ENCODE results near the gene RASL11A. TPM values are rescaled to one million over a fixed set of nuclear protein-coding genes. Genes with fewer than 3 reads are reported as not detected.
"Not testable (repeated sequence)": the region's sequence is repeated elsewhere in the genome, so short reads cannot be mapped to it uniquely, and the experiment has no call there.

Gene RASL11A
- total RNA-seq, 1 experiment from 2014 or later, result 21.0 TPM

- Histone ChIP-seq H3K4me1 (no peaks in the 10 kb centered on the region), H3K4me3 (ENCODE audit: low read depth, low read length) (no peak overlapping the region), H3K27me3 (replicated peaks; ENCODE audit: control insufficient read depth, insufficient read depth, low read length) (peaks cover 1% of the 10 kb centered on the region; the same call in 1 of the 2 replicates), H3K36me3 (ENCODE audit: control insufficient read depth, insufficient read depth, low read length) (no peaks in the 10 kb centered on the region), H3K9me3 (no peaks in the 10 kb centered on the region)
- ChIA-PET POLR2A (no interaction called here), CTCF (interaction anchor here (1.2 kb wide), 1 partner anchor 25 kb away, joined by 3 read pairs; the partner anchor contains the start of gene RASL11A)
- TF ChIP-seq CTCF (IDR thresholded peaks at IDR 0.05; ENCODE audit: insufficient read depth in 1 of 2, low read depth in 1 of 2, low read length in 1 of 2, severe bottlenecking in 1 of 2, unreplicated experiment in 1 of 2), result no peak
- Mint-ChIP-seq H3K9me3 (ENCODE audit: unreplicated experiment) (no peaks in the 10 kb centered on the region), H3K27ac (ENCODE audit: unreplicated experiment) (no peak overlapping the region), H3K36me3 (ENCODE audit: insufficient read depth, unreplicated experiment) (no peaks in the 10 kb centered on the region), H3K4me1 (ENCODE audit: low read depth, unreplicated experiment) (no peaks in the 10 kb centered on the region), H3K27me3 (ENCODE audit: insufficient read depth, unreplicated experiment) (peaks cover 16% of the 10 kb centered on the region), H3K4me3 (ENCODE audit: unreplicated experiment) (no peak overlapping the region)
- no TSS peak for BruUV-seq (replicated peaks)
- intact Hi-C loops (cut with micrococcal nuclease; ENCODE audit: unreplicated experiment), result no loop called here
- DNase-seq, result no peak
These were observed 25.0 kb downstream of the RASL11A start for GRCh38 chr13:27295660-27296059.

- intact Hi-C loops (cut with micrococcal nuclease; ENCODE audit: unreplicated experiment), result no loop called here
These were observed 25.9 kb downstream of the RASL11A start for GRCh38 chr13:27296496-27296895.

GRCh38 chr13:27298849-27299248, 28.2 kb downstream of the RASL11A start:
- CTCF ChIA-PET, result no interaction called here
- Histone ChIP-seq H3K9me3 (no peaks in the 10 kb centered on the region), H3K4me1 (no peaks in the 10 kb centered on the region), H3K27me3 (replicated peaks; ENCODE audit: control insufficient read depth, insufficient read depth, low read length) (peaks cover 1% of the 10 kb centered on the region), H3K4me3 (ENCODE audit: low read depth, low read length) (no peak overlapping the region), H3K36me3 (ENCODE audit: control insufficient read depth, insufficient read depth, low read length) (no peaks in the 10 kb centered on the region)
- no peak for DNase-seq
- H3K36me3 Mint-ChIP-seq (ENCODE audit: insufficient read depth, unreplicated experiment), result no peaks in the 10 kb centered on the region
- TF ChIP-seq CTCF (IDR thresholded peaks at IDR 0.05; ENCODE audit: insufficient read depth in 1 of 2, low read depth in 1 of 2, low read length in 1 of 2, severe bottlenecking in 1 of 2, unreplicated experiment in 1 of 2), result no peak
- H3K4me1 Mint-ChIP-seq (ENCODE audit: low read depth, unreplicated experiment), result no peaks in the 10 kb centered on the region
- H3K27ac Mint-ChIP-seq (ENCODE audit: unreplicated experiment), result no peak overlapping the region
- H3K27me3 Mint-ChIP-seq (ENCODE audit: insufficient read depth, unreplicated experiment), result peaks cover 16% of the 10 kb centered on the region
- H3K4me3 Mint-ChIP-seq (ENCODE audit: unreplicated experiment), result no peak overlapping the region
- BruUV-seq (replicated peaks), result no TSS peak
- H3K9me3 Mint-ChIP-seq (ENCODE audit: unreplicated experiment), result no peaks in the 10 kb centered on the region
- POLR2A ChIA-PET, result no interaction called here
- intact Hi-C loops (cut with micrococcal nuclease; ENCODE audit: unreplicated experiment), result no loop called here

More at GRCh38 chr13:27296496-27296895, 25.9 kb downstream of the RASL11A start:
- no TSS peak for BruUV-seq (replicated peaks)
- Mint-ChIP-seq H3K27me3 (ENCODE audit: insufficient read depth, unreplicated experiment) (peaks cover 16% of the 10 kb centered on the region), H3K27ac (ENCODE audit: unreplicated experiment) (no peak overlapping the region), H3K4me1 (ENCODE audit: low read depth, unreplicated experiment) (no peaks in the 10 kb centered on the region), H3K9me3 (ENCODE audit: unreplicated experiment) (no peaks in the 10 kb centered on the region), H3K36me3 (ENCODE audit: insufficient read depth, unreplicated experiment) (no peaks in the 10 kb centered on the region), H3K4me3 (ENCODE audit: unreplicated experiment) (no peak overlapping the region)
- DNase-seq, result no peak
- Histone ChIP-seq H3K4me3 (ENCODE audit: low read depth, low read length) (no peak overlapping the region), H3K4me1 (no peaks in the 10 kb centered on the region), H3K27me3 (replicated peaks; ENCODE audit: control insufficient read depth, insufficient read depth, low read length) (peaks cover 1% of the 10 kb centered on the region; the same call in 1 of the 2 replicates), H3K36me3 (ENCODE audit: control insufficient read depth, insufficient read depth, low read length) (no peaks in the 10 kb centered on the region), H3K9me3 (no peaks in the 10 kb centered on the region)
- CTCF ChIA-PET, result interaction anchor here (1.2 kb wide), 1 partner anchor 26 kb away, joined by 3 read pairs; the partner anchor contains the start of gene RASL11A
- POLR2A ChIA-PET, result no interaction called here
- TF ChIP-seq CTCF (IDR thresholded peaks at IDR 0.05; ENCODE audit: insufficient read depth in 1 of 2, low read depth in 1 of 2, low read length in 1 of 2, severe bottlenecking in 1 of 2, unreplicated experiment in 1 of 2), result no peak

GRCh38 chr13:27300406-27300805, 29.8 kb downstream of the RASL11A start:
- POLR2A ChIA-PET; H3K4me1 Mint-ChIP-seq (ENCODE audit: low read depth, unreplicated experiment); H3K27ac Mint-ChIP-seq (ENCODE audit: unreplicated experiment); DNase-seq; BruUV-seq (replicated peaks); H3K4me1 ChIP-seq; H3K36me3 ChIP-seq (ENCODE audit: control insufficient read depth, insufficient read depth, low read length); H3K27me3 ChIP-seq (replicated peaks; ENCODE audit: control insufficient read depth, insufficient read depth, low read length); H3K9me3 Mint-ChIP-seq (ENCODE audit: unreplicated experiment); H3K4me3 ChIP-seq (ENCODE audit: low read depth, low read length); intact Hi-C loops (cut with micrococcal nuclease; ENCODE audit: unreplicated experiment); H3K4me3 Mint-ChIP-seq (ENCODE audit: unreplicated experiment); H3K9me3 ChIP-seq; H3K36me3 Mint-ChIP-seq (ENCODE audit: insufficient read depth, unreplicated experiment): not testable (repeated sequence)
- CTCF ChIA-PET, result interaction anchor here (0.5 kb wide), 1 partner anchor 39 kb away, joined by 6 read pairs; no protein-coding TSS in a partner anchor
- peaks cover 11% of the 10 kb centered on the region for H3K27me3 Mint-ChIP-seq (ENCODE audit: insufficient read depth, unreplicated experiment)
